Neural progenitor cell (in vitro differentiated cells): Measurements from ENCODE around the gene TPPP.
"Not testable (repeated sequence)": the region's sequence is repeated elsewhere in the genome, so short reads cannot be mapped to it uniquely, and the experiment has no call there.

Source experiments
- CTCF ChIP-seq: fragments of 200-600 bp; sonication (generic); IDR thresholded peaks from 2 replicates; pipeline ENCODE4 v1.5.1; 2017; ENCODE audit warnings: antibody characterized with exemption, mild to moderate bottlenecking
- EZH2 ChIP-seq: fragments of 200-600 bp; sonication (generic); IDR thresholded peaks from 2 replicates; pipeline ENCODE4 v1.6.1; 2017; ENCODE audit warnings: antibody characterized with exemption, mild to moderate bottlenecking, moderate library complexity

- not testable (repeated sequence) for TF ChIP-seq CTCF, EZH2
Measured at GRCh38 chr5:695475-695874, 2.3 kb upstream of the TPPP start.
